ENCODE results near the gene SPATA6L. TPM values are rescaled to one million over a fixed set of nuclear protein-coding genes. Genes with fewer than 3 reads are reported as not detected.

The SPATA6L gene
- total and polyA plus RNA-seq, 9 of the 15 experiments (the other 6 are each of a cell fraction or from before 2014, with no cell fraction given) = 0.03 to 1.00 (median 0.08) TPM; not detected in 4

DNA sequence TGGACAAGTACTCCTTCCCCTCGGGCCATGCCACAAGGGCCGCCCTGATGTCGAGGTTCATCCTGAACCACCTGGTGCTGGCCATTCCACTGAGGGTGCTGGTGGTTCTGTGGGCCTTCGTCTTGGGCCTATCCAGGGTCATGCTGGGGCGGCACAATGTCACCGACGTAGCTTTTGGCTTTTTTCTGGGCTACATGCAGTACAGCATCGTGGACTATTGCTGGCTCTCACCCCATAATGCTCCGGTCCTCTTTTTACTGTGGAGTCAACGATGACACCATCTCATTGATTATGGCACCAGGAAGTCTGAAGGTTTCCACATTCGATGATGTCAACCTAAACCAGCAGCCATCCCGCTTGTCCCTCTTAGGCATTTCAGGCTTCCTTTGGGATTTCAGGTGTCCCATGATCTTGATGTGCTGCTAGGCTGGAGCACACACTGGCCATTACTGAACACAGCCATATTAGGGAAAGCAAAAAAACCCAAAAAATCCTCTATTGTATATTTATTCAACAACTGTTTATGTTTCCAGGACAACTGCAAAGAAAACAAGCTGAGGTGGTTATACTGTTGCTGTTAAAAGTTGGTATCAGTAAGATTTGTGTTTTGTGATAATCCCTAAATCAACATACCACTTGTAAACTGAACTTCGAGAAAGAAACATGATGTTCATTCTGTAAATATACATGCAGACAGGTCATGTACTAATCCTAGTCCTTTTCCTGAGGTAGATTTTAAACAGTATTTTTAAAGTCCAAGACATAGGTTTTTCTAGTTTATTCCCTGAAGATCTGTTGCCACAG, 3.1 kb downstream of the SPATA6L start:
- H3K27me3 ChIP-seq (ENCODE audit: control insufficient read depth in 2 of 2, insufficient read depth in 2 of 2, low read length in 2 of 2) = no peaks in the 10 kb centered on the region
- in situ Hi-C loops (cut with MboI) (no loop called here), intact Hi-C loops (cut with micrococcal nuclease) (loop anchor here (2.0 to 5.0 kb wide), 2 partner anchors 78 to 324 kb away; partner anchors contain the start of genes AK3 and JAK2)
- H3K4me3 ChIP-seq = peak overlapping the region; percentile 86
- H3K9ac ChIP-seq (ENCODE audit: insufficient read depth in 1 of 2, low read depth in 2 of 2, low read length in 2 of 2) = peak overlapping the region; percentile 70 to 95
- ATAC-seq = peak; percentile 26; the same call in 1 of the 3 replicates
- peak; percentile 35 for FAIRE-seq
- peak overlapping the region; percentile 69; the same call in 2 of the 3 replicates for H3K27ac ChIP-seq (ENCODE audit: extremely low read depth, low read depth, low read length)
- H3K9me1 ChIP-seq (ENCODE audit: control insufficient read depth, insufficient read depth, low read length) = no peaks in the 10 kb centered on the region
- ChIA-PET CTCF (ENCODE audit: low intra/inter-chr PET ratio) (no interaction called here), POLR2A (interaction anchor here (0.6 to 1.6 kb wide), 3 partner anchors 14 to 1056 kb away, joined by 3 read pairs; no protein-coding TSS in a partner anchor)
- H2AFZ ChIP-seq (ENCODE audit: low read depth, low read length) = peak overlapping the region; percentile 91
- H3K79me2 ChIP-seq (ENCODE audit: control insufficient read depth, insufficient read depth, low read length) = peaks cover 14% of the 10 kb centered on the region
- DNase-seq (ENCODE audit: extremely low read depth in 1 of 4, low spot score in 3 of 4) = no peak
- H4K20me1 ChIP-seq (replicated peaks; ENCODE audit: control insufficient read depth, insufficient read depth, low read length) = no peaks in the 10 kb centered on the region
- peaks cover 10 to 19% of the 10 kb centered on the region in 2 experiments; a peak in 4 of 5 replicates for H3K4me1 ChIP-seq (replicated peaks in 1 of 2; ENCODE audit: control insufficient read depth in 2 of 2, insufficient read depth in 2 of 2, low read length in 2 of 2)
- H3K9me3 ChIP-seq (replicated peaks; ENCODE audit: control insufficient read depth, insufficient read depth, low read depth, low read length) = no peaks in the 10 kb centered on the region
- 1% methylated on average over 10 of the region's 13 CpGs for WGBS (ENCODE audit: insufficient coverage, low coverage, missing lambda C conversion rate)
- no peaks in the 10 kb centered on the region for H3K36me3 ChIP-seq (ENCODE audit: control insufficient read depth, insufficient read depth, low read length)
- H3K4me2 ChIP-seq (ENCODE audit: insufficient read depth, low read length) = peak overlapping the region; percentile 90
- no TSS peak for BruUV-seq (replicated peaks)
- TF ChIP-seq CHCHD3 (CRISPR knock-in tag; IDR thresholded peaks at IDR 0.05) (no peak), FOXJ2 (tag; IDR thresholded peaks at IDR 0.05) (peak; percentile 97), CBX3 (IDR thresholded peaks at IDR 0.05; ENCODE audit: borderline replicate concordance in 1 of 2, low read length in 2 of 2) (no peak), ZNF124 (CRISPR knock-in tag; IDR thresholded peaks at IDR 0.05) (no peak), ZNF311 (CRISPR knock-in tag; IDR thresholded peaks at IDR 0.05) (no peak), SAFB2 (IDR thresholded peaks at IDR 0.05; ENCODE audit: borderline replicate concordance, low read depth, low read length, severe bottlenecking) (no peak), CBX1 (IDR thresholded peaks at IDR 0.05; ENCODE audit: low read depth) (peak; percentile 19; the same call in 1 of the 2 replicates), RFX1 (IDR thresholded peaks at IDR 0.05) (peak; percentile 62)
- TF ChIP-seq, protein P1, sequence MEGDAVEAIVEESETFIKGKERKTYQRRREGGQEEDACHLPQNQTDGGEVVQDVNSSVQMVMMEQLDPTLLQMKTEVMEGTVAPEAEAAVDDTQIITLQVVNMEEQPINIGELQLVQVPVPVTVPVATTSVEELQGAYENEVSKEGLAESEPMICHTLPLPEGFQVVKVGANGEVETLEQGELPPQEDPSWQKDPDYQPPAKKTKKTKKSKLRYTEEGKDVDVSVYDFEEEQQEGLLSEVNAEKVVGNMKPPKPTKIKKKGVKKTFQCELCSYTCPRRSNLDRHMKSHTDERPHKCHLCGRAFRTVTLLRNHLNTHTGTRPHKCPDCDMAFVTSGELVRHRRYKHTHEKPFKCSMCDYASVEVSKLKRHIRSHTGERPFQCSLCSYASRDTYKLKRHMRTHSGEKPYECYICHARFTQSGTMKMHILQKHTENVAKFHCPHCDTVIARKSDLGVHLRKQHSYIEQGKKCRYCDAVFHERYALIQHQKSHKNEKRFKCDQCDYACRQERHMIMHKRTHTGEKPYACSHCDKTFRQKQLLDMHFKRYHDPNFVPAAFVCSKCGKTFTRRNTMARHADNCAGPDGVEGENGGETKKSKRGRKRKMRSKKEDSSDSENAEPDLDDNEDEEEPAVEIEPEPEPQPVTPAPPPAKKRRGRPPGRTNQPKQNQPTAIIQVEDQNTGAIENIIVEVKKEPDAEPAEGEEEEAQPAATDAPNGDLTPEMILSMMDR (IDR thresholded peaks at IDR 0.05 in 2 of 3, conservative IDR thresholded peaks at IDR 0.05 in 1 of 3; ENCODE audit: insufficient read depth in 2 of 3, low read depth in 1 of 3, low read length in 3 of 3) = no peak
- TF ChIP-seq, protein P2, sequence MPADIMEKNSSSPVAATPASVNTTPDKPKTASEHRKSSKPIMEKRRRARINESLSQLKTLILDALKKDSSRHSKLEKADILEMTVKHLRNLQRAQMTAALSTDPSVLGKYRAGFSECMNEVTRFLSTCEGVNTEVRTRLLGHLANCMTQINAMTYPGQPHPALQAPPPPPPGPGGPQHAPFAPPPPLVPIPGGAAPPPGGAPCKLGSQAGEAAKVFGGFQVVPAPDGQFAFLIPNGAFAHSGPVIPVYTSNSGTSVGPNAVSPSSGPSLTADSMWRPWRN (IDR thresholded peaks at IDR 0.05; ENCODE audit: low read depth) = no peak

Measured in K562 (cell line).